Measurements from ENCODE around the gene CWC22.

CWC22 gene

GRCh38 chr2:179990676-179991317, 16.3 kb downstream of the CWC22 start:
- H4K20me1 ChIP-seq (ENCODE audit: insufficient read depth, low read length) = peaks cover 25% of the 10 kb centered on the region
- H3K4me1 ChIP-seq (ENCODE audit: low read length) = peaks cover 16% of the 10 kb centered on the region
- H3K36me3 ChIP-seq (replicated peaks; ENCODE audit: low read depth, low read length) = peaks cover 28% of the 10 kb centered on the region
- H3K79me2 ChIP-seq (ENCODE audit: low read length) = peaks cover 23% of the 10 kb centered on the region
- no peaks in the 10 kb centered on the region for H3K9me3 ChIP-seq (ENCODE audit: insufficient read depth, low read length)
- H3K9ac ChIP-seq (ENCODE audit: low read length) = no peak overlapping the region
- no peak overlapping the region; the same call in 1 of the 2 replicates for H3K27ac ChIP-seq (ENCODE audit: low read length)
- no peak overlapping the region for H3K4me3 ChIP-seq (ENCODE audit: low read length)
- H2AFZ ChIP-seq (ENCODE audit: low read depth, low read length) = no peak overlapping the region
- no peaks in the 10 kb centered on the region for H3K27me3 ChIP-seq (ENCODE audit: low read depth, low read length)
- no peak for TF ChIP-seq EZH2phosphoT487 (IDR thresholded peaks at IDR 0.05; ENCODE audit: low read depth)
- TF ChIP-seq CTCF (IDR thresholded peaks at IDR 0.05; ENCODE audit: low read depth, low read length) = no peak
- H3K4me2 ChIP-seq (ENCODE audit: low read length) = no peak overlapping the region

- peaks cover 13% of the 10 kb centered on the region for H3K4me1 ChIP-seq (ENCODE audit: low read length)
- H3K36me3 ChIP-seq (replicated peaks; ENCODE audit: low read depth, low read length) = peaks cover 46% of the 10 kb centered on the region
- H3K79me2 ChIP-seq (ENCODE audit: low read length) = peaks cover 8% of the 10 kb centered on the region
- no peak overlapping the region for H3K27ac ChIP-seq (ENCODE audit: low read length)
- no peak overlapping the region for H3K4me2 ChIP-seq (ENCODE audit: low read length)
- H3K27me3 ChIP-seq (ENCODE audit: low read depth, low read length) = no peaks in the 10 kb centered on the region
- no peak overlapping the region for H2AFZ ChIP-seq (ENCODE audit: low read depth, low read length)
- no peak for TF ChIP-seq EZH2phosphoT487 (IDR thresholded peaks at IDR 0.05; ENCODE audit: low read depth)
- TF ChIP-seq CTCF (IDR thresholded peaks at IDR 0.05; ENCODE audit: low read depth, low read length) = no peak
- no peak overlapping the region for H3K9ac ChIP-seq (ENCODE audit: low read length)
- no peak overlapping the region for H3K4me3 ChIP-seq (ENCODE audit: low read length)
- no peaks in the 10 kb centered on the region for H3K9me3 ChIP-seq (ENCODE audit: insufficient read depth, low read length)
- peaks cover 13% of the 10 kb centered on the region; the same call in 1 of the 2 replicates for H4K20me1 ChIP-seq (ENCODE audit: insufficient read depth, low read length)
Measured at GRCh38 chr2:179987916-179988315, 19.2 kb downstream of the CWC22 start.

- peaks cover 35% of the 10 kb centered on the region for H3K36me3 ChIP-seq (replicated peaks; ENCODE audit: low read depth, low read length)
Measured at GRCh38 chr2:179985163-179985820, 21.8 kb downstream of the CWC22 start.

More at GRCh38 chr2:179985163-179985820, 21.8 kb downstream of the CWC22 start:
- no peak overlapping the region for H3K9ac ChIP-seq (ENCODE audit: low read length)
- H3K27me3 ChIP-seq (ENCODE audit: low read depth, low read length) = no peaks in the 10 kb centered on the region
- H2AFZ ChIP-seq (ENCODE audit: low read depth, low read length) = no peak overlapping the region
- no peak overlapping the region for H3K4me3 ChIP-seq (ENCODE audit: low read length)
- H3K4me1 ChIP-seq (ENCODE audit: low read length) = no peaks in the 10 kb centered on the region
- TF ChIP-seq EZH2phosphoT487 (IDR thresholded peaks at IDR 0.05; ENCODE audit: low read depth) = no peak
- no peak for TF ChIP-seq CTCF (IDR thresholded peaks at IDR 0.05; ENCODE audit: low read depth, low read length)
- no peaks in the 10 kb centered on the region for H4K20me1 ChIP-seq (ENCODE audit: insufficient read depth, low read length)
- no peak overlapping the region for H3K27ac ChIP-seq (ENCODE audit: low read length)
- H3K9me3 ChIP-seq (ENCODE audit: insufficient read depth, low read length) = no peaks in the 10 kb centered on the region
- H3K4me2 ChIP-seq (ENCODE audit: low read length) = no peak overlapping the region
- H3K79me2 ChIP-seq (ENCODE audit: low read length) = no peaks in the 10 kb centered on the region

All from OCI-LY3 (cell line).